UCSD-AML1 (cell line): ENCODE data around the gene NBDY.

Experiments
- DNase-seq: peaks from one replicate; lab custom pipeline; 2025; ENCODE audit not compliant: unreplicated experiment; lab: John Stamatoyannopoulos, UW

The NBDY gene

DNA sequence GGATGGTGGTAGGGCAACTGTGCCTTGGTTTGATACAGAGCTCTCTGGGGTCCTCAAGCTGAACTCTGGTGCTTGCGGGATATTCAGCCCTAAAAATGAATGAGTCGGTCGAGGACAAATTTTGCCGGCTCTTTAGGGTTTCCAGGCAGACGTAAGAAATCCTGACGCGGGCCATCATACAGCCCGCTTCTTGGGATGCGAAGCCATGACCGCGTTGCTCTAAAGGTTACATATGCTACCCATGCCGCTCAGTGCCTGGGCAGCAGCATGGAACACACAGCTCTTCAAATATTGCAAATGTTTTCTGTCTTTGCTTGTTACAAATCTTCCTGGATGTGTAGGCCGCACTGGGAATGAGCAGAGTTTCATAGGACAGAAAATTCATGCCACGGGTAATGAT lies 55.6 kb downstream of the NBDY start:
- DNase-seq: no peak

- no peak for DNase-seq
Observed at GRCh38 chrX:56785442-56785841, 56.4 kb downstream of the NBDY start.

DNA sequence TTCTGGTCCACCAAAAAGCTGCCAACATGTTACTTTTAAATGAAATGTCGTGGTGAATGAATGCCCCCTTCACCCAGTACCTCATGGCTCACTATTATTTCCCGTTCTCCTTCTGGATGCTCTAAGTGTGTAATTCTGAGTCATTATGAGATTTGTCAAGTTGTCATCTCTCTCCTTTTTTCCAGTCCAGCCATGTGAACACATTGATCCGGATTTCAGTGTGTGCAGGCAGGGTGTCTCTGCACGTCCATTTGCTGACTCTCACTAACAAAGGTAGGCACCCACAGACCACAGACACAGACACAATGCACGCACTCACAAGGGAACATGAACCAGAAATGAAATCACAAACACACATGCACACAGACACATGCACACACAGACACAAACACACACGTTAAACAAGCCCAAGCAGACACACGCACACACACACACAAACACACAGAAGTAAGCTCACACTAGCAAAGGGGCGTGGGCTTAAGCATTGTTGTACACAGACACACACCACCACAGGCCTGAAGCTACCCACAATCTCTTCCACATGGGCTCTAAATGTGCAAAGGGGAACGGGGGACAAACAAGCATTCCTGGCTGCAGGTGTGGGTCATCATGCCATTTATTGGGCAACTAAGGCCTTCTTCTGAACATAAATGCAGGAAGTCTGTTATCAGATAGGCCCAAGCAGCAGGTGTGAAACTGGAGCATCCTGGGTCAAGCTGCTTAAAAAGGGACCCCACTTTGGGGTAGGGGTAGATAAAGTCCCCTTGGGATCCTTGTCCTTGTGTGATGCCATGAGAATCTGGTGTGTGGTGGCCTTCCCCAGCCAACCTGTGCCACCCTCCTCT lies 58.1 kb downstream of the NBDY start:
- no peak for DNase-seq

DNA sequence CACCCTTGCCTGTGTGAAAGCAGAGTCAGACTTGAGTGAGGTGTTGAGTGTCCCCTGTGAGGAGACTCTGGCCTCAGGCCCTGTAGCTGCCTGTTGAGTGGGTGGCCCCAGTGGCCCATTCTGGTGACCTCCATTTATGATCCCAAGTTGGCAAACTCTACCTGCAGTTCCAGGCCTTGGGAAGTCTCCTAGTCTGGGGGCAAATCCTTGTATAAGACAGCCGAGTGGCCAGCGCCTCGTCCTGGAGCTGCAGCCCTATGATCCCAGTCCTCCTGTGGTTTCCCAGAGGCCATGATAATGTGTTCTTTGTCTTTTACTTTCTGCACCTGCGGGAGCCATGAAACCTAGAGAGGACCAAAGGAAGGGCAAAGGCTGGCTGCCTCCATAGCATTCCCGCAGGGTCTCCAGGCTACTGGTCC lies 58.7 kb downstream of the NBDY start:
- no peak for DNase-seq

GRCh38 chrX:56788229-56788628 lies 59.2 kb downstream of the NBDY start:
- DNase-seq: no peak

GRCh38 chrX:56788717-56789122 lies 59.7 kb downstream of the NBDY start:
- no peak for DNase-seq

- DNase-seq: no peak
Observed at GRCh38 chrX:56789518-56790070, 60.6 kb downstream of the NBDY start.

- DNase-seq: no peak
Observed at GRCh38 chrX:56790778-56791177, 61.7 kb downstream of the NBDY start.

DNA sequence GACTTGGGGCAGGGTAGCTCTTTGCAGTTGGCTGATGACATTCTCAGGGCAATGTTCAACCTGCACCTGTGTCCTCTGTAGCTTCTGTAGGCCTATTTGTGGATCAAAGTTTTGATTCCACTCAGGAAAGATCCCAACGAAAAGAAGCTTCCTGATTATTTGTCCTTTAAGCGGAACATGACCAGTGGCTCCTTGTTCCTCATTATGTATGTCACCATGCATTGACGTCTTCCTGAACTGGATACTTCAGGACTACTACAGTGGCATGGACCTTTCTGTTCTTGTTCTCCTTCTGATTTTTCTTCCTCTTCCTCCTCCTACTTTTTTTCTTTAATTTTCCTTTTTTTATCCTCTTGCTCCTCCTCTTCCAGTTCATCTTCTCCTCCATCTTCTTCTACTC lies 62.4 kb downstream of the NBDY start:
- no peak for DNase-seq

DNA sequence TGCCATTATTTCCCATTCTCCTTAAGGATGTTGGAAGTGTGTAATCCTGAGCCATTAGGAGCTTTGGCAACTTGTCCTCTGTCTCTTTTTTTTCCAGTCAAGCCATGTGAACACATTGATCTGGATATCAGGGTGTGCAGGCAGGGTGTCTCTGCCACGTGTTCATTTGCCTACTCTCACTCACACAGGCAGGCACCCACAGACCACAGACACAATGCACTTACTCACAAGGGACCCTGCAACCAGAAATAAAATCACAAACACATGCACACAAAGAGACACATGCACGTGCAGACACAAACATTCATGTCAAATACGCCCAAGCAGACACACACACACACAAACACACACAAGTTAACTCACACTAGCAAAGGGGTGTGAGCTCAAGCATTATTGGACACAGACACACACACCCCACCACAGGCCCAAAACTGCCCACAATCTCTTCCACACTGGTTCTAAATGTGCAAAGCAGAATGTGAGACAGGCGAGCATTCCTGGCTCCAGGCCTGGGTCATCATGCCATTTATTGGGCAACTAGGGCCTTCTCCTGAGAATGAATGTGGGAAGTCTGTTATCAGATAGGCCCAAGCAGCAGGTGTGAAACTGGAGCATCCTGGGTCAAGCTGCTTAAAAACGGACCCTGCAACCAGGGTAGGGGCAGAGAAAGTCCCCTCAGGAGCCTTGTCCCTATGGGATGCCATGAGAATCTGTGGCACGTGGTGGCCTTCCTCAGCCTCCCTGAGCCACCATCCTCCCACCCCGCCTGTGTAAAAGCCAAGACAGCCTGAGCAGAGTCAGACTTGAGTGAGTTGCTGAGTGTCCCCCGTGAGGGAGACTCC lies 63.4 kb downstream of the NBDY start:
- no peak for DNase-seq

- DNase-seq: no peak
Observed at GRCh38 chrX:56793112-56793430, 64.0 kb downstream of the NBDY start.

DNA sequence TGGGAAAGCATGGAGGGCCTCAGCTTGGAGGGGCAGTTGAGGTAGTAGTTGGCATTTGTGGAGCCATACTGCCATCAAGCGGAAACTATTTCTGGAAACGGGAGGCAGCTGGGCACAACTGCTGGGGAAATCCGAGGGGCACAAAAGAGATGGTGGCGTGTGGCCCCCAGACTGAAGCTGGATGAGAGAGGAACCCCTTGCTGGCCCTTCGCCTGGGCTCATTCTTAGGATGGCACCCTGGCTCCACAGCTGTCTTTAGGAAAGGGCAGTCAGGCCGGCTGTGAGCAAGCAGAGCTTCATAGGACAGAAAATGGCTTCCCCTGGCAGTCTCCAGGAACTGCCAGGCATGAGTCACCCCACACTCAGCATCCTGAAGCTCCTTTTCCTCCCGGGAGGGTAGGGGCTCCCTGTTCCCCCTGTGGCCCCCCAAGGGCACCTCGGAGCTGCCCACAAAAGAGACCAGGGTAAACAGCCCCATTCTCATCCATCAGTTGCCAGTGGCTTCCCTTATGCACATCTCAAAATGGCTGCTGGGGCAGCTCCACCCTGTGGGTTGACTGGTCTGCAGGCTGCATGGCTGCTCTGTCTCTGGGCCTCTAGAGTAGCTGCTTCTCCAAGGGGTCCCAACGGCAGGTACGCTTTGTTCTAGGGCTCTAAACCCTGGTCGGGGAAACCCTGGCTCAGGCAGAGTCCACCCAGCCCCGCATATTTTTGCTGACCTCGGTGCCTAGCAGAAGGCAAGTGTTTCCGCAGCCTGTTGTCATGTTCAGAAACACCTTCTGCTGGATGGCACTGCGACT lies 64.7 kb downstream of the NBDY start:
- no peak for DNase-seq

- no peak for DNase-seq
Observed at GRCh38 chrX:56794404-56795230, 65.6 kb downstream of the NBDY start.

DNA sequence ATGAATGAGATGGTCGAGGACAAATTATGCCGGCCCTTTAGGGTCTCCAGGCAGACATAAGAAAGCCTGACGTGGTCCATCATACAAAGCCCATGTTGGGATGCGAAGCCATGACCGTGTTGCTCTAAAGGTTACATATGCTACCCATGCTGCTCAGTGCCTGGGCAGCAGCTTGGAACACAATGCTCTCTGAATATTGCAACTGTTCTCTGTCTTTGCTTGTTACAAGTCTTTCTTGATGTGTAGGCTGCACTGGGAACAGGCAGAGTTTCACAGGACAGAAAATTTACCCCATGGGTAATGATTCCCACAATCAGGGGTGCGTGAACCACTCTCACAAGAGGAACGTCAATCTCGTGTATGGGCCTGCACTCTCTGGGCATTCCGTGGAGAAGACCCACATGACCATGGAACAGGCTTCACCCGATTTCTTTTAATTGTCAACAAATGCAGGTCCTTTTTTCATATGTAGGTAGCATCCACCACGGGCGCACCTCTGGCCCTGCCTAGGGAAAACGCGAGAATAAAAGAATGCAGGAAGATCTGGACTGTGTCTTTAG lies 66.3 kb downstream of the NBDY start:
- DNase-seq: no peak

- DNase-seq: no peak
Observed at GRCh38 chrX:56796641-56797395, 67.8 kb downstream of the NBDY start.

DNA sequence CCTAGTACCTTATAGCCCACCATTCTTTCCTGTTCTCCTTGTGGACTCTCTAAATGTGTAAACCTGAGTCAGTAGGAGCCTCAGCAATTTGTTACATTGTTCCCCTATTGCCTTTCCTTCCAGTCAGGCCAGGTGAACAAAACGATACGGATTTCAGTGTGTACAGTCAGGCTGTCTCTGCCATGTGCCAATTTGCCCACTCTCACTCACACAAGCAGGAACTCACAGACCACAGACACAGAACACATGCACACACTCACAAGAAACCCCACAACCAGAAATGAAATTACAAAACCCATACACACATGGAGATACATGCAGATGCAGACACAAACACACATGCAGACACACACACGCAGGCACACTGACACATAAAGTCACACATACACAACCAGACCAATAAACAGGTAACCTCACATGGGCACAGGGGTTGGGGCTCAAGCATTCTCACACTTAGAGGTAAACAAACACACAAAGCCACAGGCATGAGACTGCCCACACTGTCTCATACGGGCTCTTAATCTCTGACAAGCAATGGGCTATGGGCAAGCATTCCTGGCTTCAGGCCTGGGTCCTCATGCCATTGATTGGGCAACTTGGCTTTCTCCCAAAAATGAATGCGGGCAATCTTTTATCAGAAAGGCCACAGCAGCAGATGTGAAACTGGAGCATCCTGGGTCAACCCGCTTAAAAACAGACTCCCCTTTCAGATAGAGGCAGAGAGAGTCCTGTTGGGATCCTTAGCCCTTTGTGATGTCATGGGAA lies 68.7 kb downstream of the NBDY start:
- DNase-seq: no peak

DNA sequence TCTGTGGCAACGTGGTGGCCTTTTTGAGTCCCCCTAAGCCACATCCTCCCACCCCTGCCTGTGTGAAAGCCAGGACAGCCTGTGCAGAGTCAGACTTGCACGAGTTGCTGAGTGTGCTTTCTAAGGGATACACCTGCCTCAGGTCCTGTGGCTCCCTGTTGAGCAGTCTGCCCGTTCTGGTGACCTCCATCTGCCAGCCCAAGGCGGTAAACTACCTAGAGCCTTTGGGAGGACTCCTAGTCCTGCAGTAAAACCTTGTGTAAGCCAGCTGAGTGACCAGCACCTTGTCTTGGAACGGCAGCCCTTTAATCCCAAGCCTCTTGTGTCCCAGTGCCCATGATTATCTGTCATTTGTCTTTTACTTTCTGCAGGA lies 69.3 kb downstream of the NBDY start:
- DNase-seq: no peak

GRCh38 chrX:56798866-56799758 lies 70.1 kb downstream of the NBDY start:
- DNase-seq: no peak
